GM19463 (cell line): ENCODE measurements around the gene CNOT8.

Source experiments
- ATAC-seq: cut with Tn5 transposase; IDR thresholded peaks from one replicate; pipeline ENCODE4 v1.9.1; 2021; ENCODE audit warnings: mild to moderate bottlenecking, moderate library complexity; ENCODE audit not compliant: unreplicated experiment

Gene CNOT8

DNA sequence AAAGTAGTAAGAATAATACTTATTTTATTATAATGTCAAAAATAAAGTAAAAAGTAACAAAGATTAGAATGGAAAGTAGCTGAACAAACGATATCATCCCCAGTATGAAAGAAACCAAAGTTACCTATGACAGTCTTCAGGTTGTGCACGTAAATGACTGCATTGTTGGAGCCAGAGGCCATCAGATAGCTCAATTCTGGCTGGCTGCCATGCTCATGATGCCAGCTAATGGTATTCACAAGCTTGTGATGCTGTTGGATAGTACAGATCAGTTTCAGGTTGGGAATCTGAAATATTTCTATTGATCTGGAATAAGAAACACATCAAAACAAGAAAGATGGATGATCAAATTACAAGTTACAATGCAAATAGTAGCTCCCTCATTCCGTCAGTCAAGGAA, 58.4 kb downstream of the CNOT8 start:
- ATAC-seq = no peak

DNA sequence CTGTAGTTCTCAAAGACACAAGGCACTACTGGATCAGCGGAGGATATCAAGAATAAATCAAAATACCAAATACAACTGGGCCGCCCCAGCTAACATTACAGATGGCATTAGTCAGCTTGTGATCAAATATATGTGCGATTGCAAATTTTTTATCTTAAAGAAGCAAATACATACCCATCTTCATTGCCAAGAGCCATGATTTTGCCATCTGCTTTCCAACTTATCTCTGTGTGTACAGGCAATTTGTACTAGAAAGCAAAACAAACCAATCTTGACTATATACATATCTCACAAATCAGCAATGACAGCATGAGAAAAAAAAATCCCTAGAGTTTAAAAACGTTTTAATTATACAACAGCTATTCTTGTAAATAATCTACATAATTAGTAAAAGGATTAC, 59.3 kb downstream of the CNOT8 start:
- ATAC-seq = no peak

DNA sequence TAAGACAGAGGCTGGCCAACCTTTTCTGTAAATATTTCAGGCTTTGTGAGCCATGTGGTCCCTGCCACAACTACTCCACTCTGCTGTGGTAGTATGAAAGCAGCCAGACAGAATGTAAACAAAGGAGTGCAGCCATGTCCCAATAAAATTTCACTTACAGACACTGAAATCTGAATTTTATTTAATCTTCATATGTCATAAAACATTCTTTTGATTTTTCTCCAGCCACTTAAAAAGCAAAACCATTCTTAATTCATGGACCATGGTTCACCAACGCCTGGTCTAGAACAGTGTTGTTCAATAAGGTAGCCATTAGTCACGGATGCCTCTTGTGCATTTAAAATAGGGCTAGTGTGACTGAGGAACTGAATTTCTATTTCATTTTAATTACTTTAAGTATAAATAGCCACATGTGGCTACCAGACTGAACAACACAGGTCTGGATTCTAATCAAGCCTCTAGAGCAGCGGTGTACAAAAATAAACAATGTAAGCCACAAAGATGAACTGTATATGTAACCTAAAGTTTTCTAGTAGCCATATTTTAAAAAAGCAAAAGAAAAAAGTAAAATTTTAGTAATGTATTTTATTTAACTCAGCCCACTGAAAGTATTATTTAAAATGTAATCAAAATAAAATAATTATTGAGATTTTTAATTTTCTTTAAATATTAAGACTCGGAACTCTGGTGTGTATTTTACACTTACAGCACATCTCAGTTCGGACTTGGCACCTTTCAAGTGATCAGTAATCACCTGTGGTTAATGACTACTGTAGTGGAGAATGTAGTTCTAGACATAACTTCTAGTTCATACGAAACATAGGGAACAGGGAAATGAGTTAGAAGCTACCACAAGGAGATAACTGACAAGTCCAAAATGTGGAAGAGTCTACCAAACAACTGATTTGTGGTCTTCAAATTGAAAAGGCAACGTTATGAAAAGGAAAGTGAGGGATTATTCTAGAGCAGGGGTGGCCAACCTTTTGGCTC, 65.3 kb downstream of the CNOT8 start:
- no peak for ATAC-seq
